Measurements from ENCODE around the gene ANKRD33. TPM values are rescaled to one million over a fixed set of nuclear protein-coding genes. Genes with fewer than 3 reads are reported as not detected.

The ANKRD33 gene
- total RNA-seq, 1 experiment from 2014 or later = 0.81 TPM

- Histone ChIP-seq H4K91ac (ENCODE audit: insufficient read length, low read depth, low read length) (no peak overlapping the region), H4K8ac (replicated peaks; ENCODE audit: insufficient read length, low read depth, low read length) (no peak overlapping the region), H3K23me2 (ENCODE audit: insufficient read length, low read depth, low read length, poor library complexity, severe bottlenecking) (peaks cover 14% of the 10 kb centered on the region), H2BK120ac (ENCODE audit: low read depth, low read length, poor library complexity, severe bottlenecking) (no peak overlapping the region), H3K4me2 (ENCODE audit: insufficient read depth, insufficient read length, low read length) (no peak overlapping the region), H4K20me1 (ENCODE audit: control insufficient read depth, insufficient read depth, insufficient read length) (no peaks in the 10 kb centered on the region), H3K9me3 (ENCODE audit: control insufficient read depth, low read depth, low read length) (no peaks in the 10 kb centered on the region), H3K4ac (ENCODE audit: low read depth, low read length) (no peak overlapping the region), H2BK12ac (ENCODE audit: insufficient read length, low read depth, low read length) (no peak overlapping the region), H2BK5ac (ENCODE audit: insufficient read length, low read length) (no peak overlapping the region), H3K4me1 (ENCODE audit: insufficient read depth, low read length) (no peaks in the 10 kb centered on the region), H2AFZ (ENCODE audit: low read length) (no peak overlapping the region), H2BK15ac (ENCODE audit: low read depth, low read length) (no peak overlapping the region), H3K27me3 (ENCODE audit: insufficient read depth, low read length) (peaks cover 7% of the 10 kb centered on the region; the same call in 1 of the 2 replicates), H3K9ac (ENCODE audit: extremely low read depth, insufficient read length, low read length) (no peak overlapping the region), H2AK5ac (ENCODE audit: insufficient read length, low read length) (no peak overlapping the region), H3K18ac (ENCODE audit: insufficient read length, low read depth, low read length) (no peak overlapping the region), H4K5ac (ENCODE audit: insufficient read length, low read depth, low read length) (no peak overlapping the region), H3K56ac (ENCODE audit: insufficient read length, low read depth, low read length) (no peak overlapping the region), H2BK20ac (ENCODE audit: low read depth, low read length, poor library complexity, severe bottlenecking) (no peak overlapping the region), H3T11ph (ENCODE audit: low read length) (no peak overlapping the region), H3K27ac (ENCODE audit: insufficient read length, low read depth, low read length) (no peak overlapping the region), H3K79me2 (ENCODE audit: insufficient read depth, low read length) (no peaks in the 10 kb centered on the region), H3K14ac (ENCODE audit: insufficient read depth, low read length) (no peak overlapping the region), H3K79me1 (ENCODE audit: insufficient read depth, low read depth, low read length, poor library complexity, severe bottlenecking) (no peaks in the 10 kb centered on the region), H3K23ac (ENCODE audit: insufficient read length, low read depth, low read length) (no peak overlapping the region)
- Mint-ChIP-seq H3K36me3 (ENCODE audit: insufficient read depth in 1 of 3, low read depth in 3 of 3) (no peaks in the 10 kb centered on the region; a peak in 1 of 7 replicates), H3K27ac (no peak overlapping the region), H3K4me1 (peaks cover 45 to 62% of the 10 kb centered on the region in 2 experiments), H3K4me3 (no peak overlapping the region), H3K27me3 (ENCODE audit: low read depth) (peaks cover 45% of the 10 kb centered on the region), H3K9me3 (no peaks in the 10 kb centered on the region; a peak in 1 of 5 replicates)
- no CpG with 5 or more reads among the region's 3 CpGs for WGBS (ENCODE audit: extremely low coverage, insufficient read length, low lambda C conversion rate)
- no peak for DNase-seq
- no peak for TF ChIP-seq CTCF (conservative IDR thresholded peaks at IDR 0.05)
These were observed 15.3 kb upstream of the ANKRD33 start for GRCh38 chr12:51872689-51872981.

Data from H9 (cell line).